Measurements from ENCODE around the gene BBS2. TPM values are rescaled to one million over a fixed set of nuclear protein-coding genes. Genes with fewer than 3 reads are reported as not detected.

BBS2 gene
- total RNA-seq, 3 donors from 2014 or later = 26.9 to 33.4 (median 30.2) TPM

DNA sequence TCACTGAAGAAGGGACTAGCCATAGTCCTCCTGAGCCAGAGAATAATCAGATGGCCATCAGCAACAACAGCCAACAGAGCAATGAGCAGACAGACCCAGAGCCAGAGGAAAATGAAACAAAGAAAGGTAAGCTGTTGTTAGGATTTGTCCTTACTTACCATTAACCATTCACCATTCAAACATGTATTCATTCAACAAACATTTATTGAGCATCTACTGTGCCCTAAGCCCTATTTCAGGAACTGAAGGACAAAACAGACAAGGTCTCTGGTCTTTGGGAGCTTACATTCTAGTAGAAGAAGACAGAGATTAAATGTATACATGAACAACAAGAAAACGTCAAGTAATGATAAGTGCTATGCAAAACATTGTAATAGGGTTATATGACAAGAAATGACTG is 49.2 kb downstream of the BBS2 start:
- H3K36me3 ChIP-seq (ENCODE audit: low read depth) = peaks cover 4% of the 10 kb centered on the region
- intact Hi-C loops (cut with DNase I, micrococcal nuclease) = no loop called here
- H3K4me1 ChIP-seq (ENCODE audit: low read depth) = no peaks in the 10 kb centered on the region
- DNase-seq (no peak), ATAC-seq (no peak)
- H3K4me3 ChIP-seq = no peak overlapping the region
- TF ChIP-seq, protein P1, sequence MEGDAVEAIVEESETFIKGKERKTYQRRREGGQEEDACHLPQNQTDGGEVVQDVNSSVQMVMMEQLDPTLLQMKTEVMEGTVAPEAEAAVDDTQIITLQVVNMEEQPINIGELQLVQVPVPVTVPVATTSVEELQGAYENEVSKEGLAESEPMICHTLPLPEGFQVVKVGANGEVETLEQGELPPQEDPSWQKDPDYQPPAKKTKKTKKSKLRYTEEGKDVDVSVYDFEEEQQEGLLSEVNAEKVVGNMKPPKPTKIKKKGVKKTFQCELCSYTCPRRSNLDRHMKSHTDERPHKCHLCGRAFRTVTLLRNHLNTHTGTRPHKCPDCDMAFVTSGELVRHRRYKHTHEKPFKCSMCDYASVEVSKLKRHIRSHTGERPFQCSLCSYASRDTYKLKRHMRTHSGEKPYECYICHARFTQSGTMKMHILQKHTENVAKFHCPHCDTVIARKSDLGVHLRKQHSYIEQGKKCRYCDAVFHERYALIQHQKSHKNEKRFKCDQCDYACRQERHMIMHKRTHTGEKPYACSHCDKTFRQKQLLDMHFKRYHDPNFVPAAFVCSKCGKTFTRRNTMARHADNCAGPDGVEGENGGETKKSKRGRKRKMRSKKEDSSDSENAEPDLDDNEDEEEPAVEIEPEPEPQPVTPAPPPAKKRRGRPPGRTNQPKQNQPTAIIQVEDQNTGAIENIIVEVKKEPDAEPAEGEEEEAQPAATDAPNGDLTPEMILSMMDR (IDR thresholded peaks at IDR 0.05) = no peak
- no peaks in the 10 kb centered on the region for H3K9me3 ChIP-seq

DNA sequence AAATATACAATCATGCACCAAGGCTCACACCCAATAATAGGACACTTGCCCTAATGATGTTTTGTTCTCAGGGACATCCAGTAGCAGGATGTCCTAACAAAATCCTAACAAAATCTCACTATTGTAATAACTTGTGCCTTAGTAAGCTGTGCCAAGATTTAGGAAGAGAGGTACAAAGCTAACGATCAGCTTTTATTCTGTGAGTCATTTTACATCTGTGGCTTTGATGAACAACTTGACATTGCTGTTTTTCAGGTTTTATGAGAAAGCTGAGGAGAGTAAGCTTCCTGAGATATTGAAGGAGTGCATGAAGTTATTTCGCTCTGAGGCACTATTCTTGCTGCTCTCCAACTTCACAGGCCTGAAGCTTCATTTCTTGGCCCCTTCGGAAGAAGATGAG is 49.6 kb downstream of the BBS2 start:
- ATAC-seq (no peak), DNase-seq (no peak)
- intact Hi-C loops (cut with DNase I, micrococcal nuclease) = no loop called here
- H3K9me3 ChIP-seq = no peaks in the 10 kb centered on the region
- no peaks in the 10 kb centered on the region for H3K4me1 ChIP-seq (ENCODE audit: low read depth)
- TF ChIP-seq, protein P1 (IDR thresholded peaks at IDR 0.05) = no peak
- H3K4me3 ChIP-seq = no peak overlapping the region
- peaks cover 4% of the 10 kb centered on the region for H3K36me3 ChIP-seq (ENCODE audit: low read depth)

DNA sequence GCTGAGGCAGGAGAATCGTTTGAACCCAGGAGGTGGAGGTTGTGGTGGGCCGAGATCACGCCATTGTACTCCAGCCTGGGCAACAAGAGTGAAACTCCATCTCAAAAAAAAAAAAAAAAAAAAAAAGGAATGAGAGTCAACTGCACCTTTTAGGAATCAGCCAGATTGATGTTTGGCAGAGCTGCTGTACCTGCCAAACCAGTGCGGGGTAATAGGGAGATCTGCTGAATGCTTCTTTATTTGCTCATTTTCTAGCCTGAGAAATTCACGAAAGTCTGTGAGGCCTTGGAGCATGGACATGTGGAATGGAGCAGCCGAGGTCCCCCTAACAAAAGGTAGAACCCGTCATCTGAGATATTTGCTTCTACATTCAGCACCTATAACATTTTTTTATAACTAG is 50.1 kb downstream of the BBS2 start:
- ATAC-seq (no peak), DNase-seq (no peak)
- Histone ChIP-seq H3K9me3 (no peaks in the 10 kb centered on the region), H3K4me1 (ENCODE audit: low read depth) (no peaks in the 10 kb centered on the region), H3K4me3 (no peak overlapping the region), H3K36me3 (ENCODE audit: low read depth) (peaks cover 4% of the 10 kb centered on the region)
- TF ChIP-seq, protein P1 (IDR thresholded peaks at IDR 0.05) = no peak
- intact Hi-C loops (cut with DNase I, micrococcal nuclease) = no loop called here

DNA sequence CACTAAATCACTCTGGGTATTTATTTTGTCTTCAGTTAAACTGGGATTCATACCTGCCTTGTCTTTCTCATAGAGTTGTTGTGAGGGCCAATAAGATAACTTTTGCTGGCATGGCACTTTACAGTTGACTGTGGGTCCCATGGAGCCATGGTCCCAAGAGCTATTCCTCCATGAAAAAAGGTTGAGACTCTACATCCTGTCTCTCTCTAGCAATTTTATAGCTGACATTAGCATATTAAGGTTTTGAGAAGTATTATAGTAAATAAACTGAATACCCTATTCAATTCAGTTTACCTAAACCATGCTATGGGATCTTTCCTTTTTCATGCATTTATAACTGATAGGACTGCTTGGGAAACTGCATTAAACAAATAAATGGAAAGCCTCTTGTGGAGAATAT is 51.0 kb downstream of the BBS2 start:
- TF ChIP-seq, protein P1 (IDR thresholded peaks at IDR 0.05) = no peak
- Histone ChIP-seq H3K9me3 (no peaks in the 10 kb centered on the region), H3K4me3 (no peak overlapping the region), H3K36me3 (ENCODE audit: low read depth) (peaks cover 4% of the 10 kb centered on the region), H3K4me1 (ENCODE audit: low read depth) (no peaks in the 10 kb centered on the region)
- intact Hi-C loops (cut with DNase I, micrococcal nuclease) = no loop called here
- no peak for ATAC-seq
- DNase-seq = no peak

DNA sequence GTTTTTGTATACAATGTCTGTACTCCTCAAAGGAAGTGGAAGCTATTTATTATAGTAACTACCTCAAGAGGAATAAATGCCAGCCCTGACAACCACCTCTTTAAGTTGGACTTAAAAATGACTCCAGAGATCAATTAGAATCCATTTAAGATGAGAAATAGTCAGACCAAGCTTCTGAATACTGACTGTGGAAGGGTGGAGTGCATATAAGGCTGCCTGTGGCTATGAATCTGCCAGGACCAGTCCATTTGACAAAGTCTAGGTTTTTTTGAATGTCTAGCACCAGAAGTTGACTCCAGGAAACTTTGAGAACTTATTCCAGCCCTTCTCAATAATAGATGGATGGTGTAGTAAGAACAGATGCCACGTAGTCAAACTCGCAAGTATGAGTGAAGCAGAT is 53.5 kb downstream of the BBS2 start:
- TF ChIP-seq, protein P1 (IDR thresholded peaks at IDR 0.05) = no peak
- no peaks in the 10 kb centered on the region for H3K4me1 ChIP-seq (ENCODE audit: low read depth)
- no peaks in the 10 kb centered on the region for H3K9me3 ChIP-seq
- H3K36me3 ChIP-seq (ENCODE audit: low read depth) = peaks cover 4% of the 10 kb centered on the region
- DNase-seq (no peak), ATAC-seq (no peak)
- intact Hi-C loops (cut with DNase I, micrococcal nuclease) = no loop called here
- no peak overlapping the region for H3K4me3 ChIP-seq

DNA sequence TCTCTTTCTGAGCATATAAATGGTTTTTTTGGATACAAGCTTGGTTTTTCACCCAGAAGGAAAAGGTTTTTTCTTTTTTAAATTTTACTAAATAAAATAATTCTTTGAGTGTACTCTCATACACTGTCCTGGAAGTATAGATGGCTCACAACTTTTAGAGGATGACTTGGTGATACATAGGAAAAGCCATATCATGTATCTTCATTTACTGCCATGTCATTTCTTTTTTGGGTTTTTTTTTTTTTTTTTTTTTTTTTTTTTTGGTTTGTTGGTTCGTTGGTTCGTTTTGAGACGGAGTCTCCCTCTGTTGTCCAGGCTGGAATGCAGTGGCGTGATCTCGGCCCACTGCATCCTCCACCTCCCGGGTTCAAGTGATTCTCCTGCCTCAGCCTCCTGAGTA is 56.7 kb downstream of the BBS2 start:
- no peaks in the 10 kb centered on the region for H3K9me3 ChIP-seq
- ATAC-seq = no peak
- intact Hi-C loops (cut with DNase I, micrococcal nuclease) = no loop called here
- peaks cover 4% of the 10 kb centered on the region for H3K36me3 ChIP-seq (ENCODE audit: low read depth)
- TF ChIP-seq, protein P1 (IDR thresholded peaks at IDR 0.05) = no peak
- no peak overlapping the region for H3K4me3 ChIP-seq
- H3K4me1 ChIP-seq (ENCODE audit: low read depth) = no peaks in the 10 kb centered on the region
- DNase-seq = no peak

Measured in mucosa of descending colon (tissue), 3 donors.